SIG-M5 treated with dmso at 0.1 percent for 504 hours (cell line): ENCODE results near the gene GPR107.

Experiments used
- DNase-seq: peaks from one replicate; lab custom pipeline; 2025; ENCODE audit not compliant: unreplicated experiment; lab: John Stamatoyannopoulos, UW

GPR107 gene

GRCh38 chr9:130128733-130129431 lies 75.2 kb downstream of the GPR107 start:
- peak; percentile 85 for DNase-seq

- no peak for DNase-seq
Measured at GRCh38 chr9:130129432-130130061, 75.8 kb downstream of the GPR107 start.

- DNase-seq = no peak
Measured at GRCh38 chr9:130132746-130133145, 79.0 kb downstream of the GPR107 start.

GRCh38 chr9:130137081-130137640 lies 83.5 kb downstream of the GPR107 start:
- DNase-seq = no peak

- DNase-seq = no peak
Measured at GRCh38 chr9:130137641-130138081, 84.0 kb downstream of the GPR107 start.

DNA sequence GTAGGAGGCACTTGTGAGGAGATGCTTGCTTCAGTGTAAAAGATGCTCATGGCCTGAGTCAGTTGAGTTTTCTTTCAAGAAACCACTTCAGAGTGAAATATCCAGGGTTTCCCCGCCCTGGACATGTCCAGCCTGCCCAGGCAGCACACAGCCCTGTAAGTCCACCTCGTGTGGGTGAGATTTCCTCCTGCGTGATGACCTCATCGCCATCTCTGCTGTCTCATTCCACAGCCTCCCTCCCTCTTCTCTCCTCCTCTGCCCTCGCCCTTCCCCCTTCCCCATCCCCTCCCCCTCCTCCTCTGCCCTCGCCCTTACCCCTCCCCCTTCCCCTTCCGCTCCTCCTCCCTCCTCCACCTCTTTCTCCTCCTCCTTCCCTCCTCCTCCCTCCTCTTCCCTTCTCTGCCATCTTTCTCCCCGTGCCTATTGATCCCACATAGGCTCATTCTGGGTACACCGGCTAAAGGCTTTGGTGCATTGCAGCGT lies 84.5 kb downstream of the GPR107 start:
- no peak for DNase-seq

DNA sequence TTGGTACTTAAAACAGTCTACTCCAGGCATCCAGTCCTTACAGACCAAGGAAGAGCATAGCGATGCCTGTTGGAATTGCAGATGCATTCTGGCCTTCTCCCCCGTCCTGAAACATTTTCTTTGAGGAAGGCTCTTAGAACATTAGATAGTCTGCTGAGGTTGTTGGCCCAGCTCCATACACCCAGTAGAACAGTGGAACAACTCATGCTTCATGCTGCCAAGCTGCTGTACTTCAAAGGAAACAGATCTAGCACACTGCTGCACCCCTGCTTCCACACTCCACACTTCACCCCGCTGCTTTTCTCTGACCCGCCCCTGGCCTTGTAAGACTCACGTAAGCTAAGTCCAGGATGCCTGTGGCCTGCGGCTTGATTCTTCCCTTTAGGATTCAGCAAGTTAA lies 85.1 kb downstream of the GPR107 start:
- no peak for DNase-seq

GRCh38 chr9:130139251-130139650 lies 85.5 kb downstream of the GPR107 start:
- DNase-seq = no peak

DNA sequence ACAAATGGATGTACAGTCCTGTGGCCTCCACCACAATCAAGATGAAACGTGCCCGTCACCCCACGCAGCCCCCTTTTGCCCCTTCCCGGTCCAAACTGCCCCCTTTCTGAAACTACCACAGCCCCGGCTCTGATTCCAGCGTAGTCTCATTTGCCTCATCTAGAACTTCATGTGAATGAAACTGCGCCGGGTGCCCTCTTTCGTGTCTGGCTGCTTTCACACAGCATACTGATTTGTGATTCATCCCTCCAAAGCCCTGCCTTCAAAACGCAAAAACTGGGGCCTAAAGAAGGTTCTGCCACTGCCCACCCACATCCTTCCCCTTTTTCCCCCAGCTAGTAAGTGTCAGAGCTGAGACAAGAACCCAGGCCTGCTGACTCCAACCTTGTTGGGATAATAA lies 87.0 kb downstream of the GPR107 start:
- peak; percentile 59 for DNase-seq

- DNase-seq = no peak
Measured at GRCh38 chr9:130142056-130142455, 88.3 kb downstream of the GPR107 start.

GRCh38 chr9:130142641-130143040 lies 88.9 kb downstream of the GPR107 start:
- DNase-seq = no peak

DNA sequence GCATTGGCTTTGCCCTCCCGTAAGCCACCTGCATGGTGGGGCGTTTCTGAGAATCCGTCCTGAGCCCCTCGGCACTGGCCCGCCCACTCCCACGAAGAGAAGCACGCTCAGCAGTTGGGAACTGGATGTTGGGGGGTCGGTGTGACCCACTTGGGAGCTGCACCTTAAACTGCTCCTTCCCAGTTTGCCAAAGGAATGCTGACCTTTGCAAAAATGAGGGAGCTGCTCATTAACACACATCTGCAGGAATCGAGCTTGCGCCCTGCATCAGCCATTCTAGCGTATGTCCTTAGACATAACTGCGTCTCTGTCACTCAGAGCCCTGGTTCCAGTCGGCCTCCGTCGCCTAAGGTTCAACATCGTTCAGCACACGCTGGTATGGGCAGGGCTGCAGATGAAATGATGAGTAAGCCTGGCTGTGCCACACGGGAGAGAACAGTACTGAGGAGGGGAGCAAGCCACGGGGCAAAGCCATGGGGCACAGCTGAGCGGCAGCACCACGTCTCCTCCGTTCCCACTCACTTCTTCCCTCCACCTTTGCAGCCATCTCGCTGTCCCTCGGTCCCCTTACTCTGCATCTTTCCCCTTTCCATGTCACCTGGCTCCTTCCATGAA lies 89.7 kb downstream of the GPR107 start:
- DNase-seq = no peak

DNA sequence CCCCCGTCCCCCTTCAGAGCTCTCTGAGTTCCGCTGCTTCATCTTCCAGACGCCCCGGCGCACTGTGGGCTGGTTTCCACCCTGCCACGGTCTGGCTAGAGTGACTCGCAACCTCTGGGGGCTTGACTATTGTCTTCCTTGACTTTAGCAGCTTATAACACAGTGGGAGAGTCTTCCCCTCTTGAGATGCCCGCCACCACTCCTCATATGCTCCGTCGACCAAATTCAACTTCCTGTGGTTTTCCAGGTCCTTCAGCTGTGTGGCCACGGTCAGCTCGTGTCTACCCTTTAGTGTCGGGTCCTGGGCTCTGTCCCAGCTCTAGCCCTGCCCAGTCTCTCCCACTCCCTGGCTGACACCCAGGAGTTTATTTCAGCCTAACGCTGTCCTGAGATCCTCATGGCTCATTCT lies 90.3 kb downstream of the GPR107 start:
- no peak for DNase-seq

DNA sequence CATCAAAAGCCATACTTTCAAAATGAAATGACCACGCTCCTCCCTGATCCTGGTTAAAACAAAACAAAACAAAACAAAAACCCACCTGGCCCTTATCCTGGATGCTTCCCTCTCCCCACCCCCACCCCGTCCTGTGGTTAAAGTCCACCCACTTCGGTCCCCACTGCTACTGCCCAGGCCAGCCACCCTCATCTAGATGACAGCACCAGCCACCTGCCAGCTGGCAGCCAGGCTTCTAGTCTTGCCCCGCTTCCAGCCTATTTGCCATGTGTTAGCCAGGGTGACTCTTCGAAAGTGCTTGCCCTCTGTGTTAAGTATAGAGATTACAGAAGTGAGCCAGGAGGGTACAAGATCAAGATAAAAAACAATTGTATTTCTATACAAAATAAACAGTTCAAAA lies 91.0 kb downstream of the GPR107 start:
- DNase-seq = no peak

DNA sequence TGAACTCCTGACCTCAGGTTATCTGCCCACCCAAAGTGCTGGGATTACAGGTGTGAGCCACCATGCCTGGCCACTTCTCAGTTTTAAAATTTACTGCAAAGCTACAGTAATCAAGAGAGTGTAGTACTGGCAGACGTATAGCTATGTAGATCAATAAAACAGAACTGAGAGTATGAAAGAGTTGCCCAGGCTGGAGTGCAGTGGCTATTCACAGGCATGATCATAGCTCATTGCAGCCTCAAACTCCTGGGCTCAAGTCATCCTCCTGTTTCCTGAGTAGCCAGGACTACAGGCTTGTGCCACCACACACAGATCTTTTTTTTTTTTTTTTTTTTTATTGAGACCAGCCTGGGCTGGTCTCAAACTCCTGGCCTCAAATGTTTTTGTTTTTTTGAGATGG lies 92.0 kb downstream of the GPR107 start:
- no peak for DNase-seq

DNA sequence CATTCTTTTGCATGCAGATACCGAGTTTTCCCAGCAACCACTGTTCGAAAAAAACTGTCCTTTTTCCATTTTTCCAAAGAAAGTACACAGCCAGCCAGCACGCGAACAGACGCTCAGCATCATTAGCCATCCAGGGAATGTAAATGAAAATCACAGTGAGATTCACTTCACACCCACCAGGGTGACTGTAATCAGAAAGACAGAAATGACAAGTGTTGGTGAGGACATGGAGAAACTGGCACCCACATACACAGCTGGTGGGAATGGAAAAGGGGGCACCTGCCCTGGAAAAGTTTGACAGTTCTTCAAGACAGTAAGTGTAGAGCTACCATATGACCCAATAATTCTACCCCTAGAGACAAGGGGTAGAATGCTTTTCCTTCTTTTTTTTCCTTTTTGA lies 93.5 kb downstream of the GPR107 start:
- no peak for DNase-seq

DNA sequence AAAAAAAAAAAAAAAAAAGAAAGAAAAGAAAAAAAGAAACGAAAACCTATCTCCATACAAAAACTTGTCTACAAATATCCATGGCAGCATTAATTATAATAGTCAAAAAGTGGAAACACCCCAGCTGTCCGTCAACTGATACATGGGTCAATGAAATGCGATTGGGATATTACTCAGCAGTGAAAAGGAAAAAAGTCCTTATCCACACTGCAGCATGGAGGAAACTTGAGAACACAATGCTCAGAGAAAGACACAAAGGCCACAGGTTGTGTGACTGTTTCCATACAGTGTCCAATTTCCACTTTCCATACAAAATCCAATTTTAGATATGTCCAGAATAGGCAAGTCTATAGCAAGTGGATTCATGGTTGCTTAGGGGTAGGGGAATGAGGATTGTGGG lies 94.2 kb downstream of the GPR107 start:
- no peak for DNase-seq

- no peak for DNase-seq
Measured at GRCh38 chr9:130149031-130149430, 95.3 kb downstream of the GPR107 start.

GRCh38 chr9:130149654-130150286 lies 96.1 kb downstream of the GPR107 start:
- DNase-seq = no peak

DNA sequence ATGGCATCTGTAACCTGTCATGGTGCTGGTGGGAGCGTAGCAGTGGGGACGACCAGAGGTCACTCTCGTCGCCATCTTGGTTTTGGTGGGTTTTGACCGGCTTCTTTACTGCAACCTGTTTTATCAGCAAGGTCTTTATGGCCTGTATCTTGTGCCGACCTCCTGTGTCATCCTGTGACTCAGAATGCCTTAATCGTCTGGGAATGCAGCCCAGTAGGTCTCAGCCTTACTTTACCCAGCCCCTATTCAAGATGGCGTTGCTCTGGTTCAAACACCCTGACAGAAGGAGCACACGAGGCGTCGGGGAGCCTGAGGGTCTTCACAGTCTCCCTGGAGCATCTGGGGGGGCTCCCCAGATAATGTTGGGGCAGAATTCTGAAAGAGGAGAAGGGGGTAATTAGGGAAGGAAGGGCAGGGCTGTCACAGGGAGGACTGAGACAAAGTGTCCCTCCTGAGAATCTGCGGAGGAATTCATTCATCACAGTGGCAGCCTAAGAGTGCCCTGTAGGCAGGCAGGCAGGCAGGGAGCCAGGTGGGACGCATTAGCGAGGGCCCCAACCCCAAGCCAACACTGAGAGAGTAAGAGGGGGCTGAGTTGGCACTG lies 97.2 kb downstream of the GPR107 start:
- DNase-seq = no peak

- DNase-seq = no peak
Measured at GRCh38 chr9:130154816-130155215, 101.1 kb downstream of the GPR107 start.
